Uterus (tissue), 4 donors: ENCODE measurements around the gene HUS1B. TPM values are rescaled to one million over a fixed set of nuclear protein-coding genes. Genes with fewer than 3 reads are reported as not detected.

Source experiments
- DNase-seq, 2 donors: peaks; one replicate each; pipeline ENCODE4 v3.0.0-alpha.2; 2019 to 2020
- H3K27ac ChIP-seq, 2 donors: fragments of 200-600 bp; sonication (generic); 1 replicate in 1 of 2; 2 replicates in 1 of 2; pipeline ENCODE4 v1.5.1; 2016 to 2018
- H3K27me3 ChIP-seq, 2 donors: fragments of 200-600 bp; sonication (generic); one replicate each; pipeline ENCODE4 v1.5.1; 2018 to 2019; ENCODE audit warnings: control low read depth in 1 of 2
- H3K36me3 ChIP-seq, 2 donors: fragments of 200-600 bp; sonication (generic); one replicate each; pipeline ENCODE4 v1.5.1; 2019; ENCODE audit warnings: control low read depth in 1 of 2
- H3K4me1 ChIP-seq, 2 donors: fragments of 200-600 bp; sonication (generic); one replicate each; pipeline ENCODE4 v1.5.1; 2018 to 2019; ENCODE audit warnings: control low read depth in 1 of 2
- H3K4me3 ChIP-seq, 2 donors: fragments of 200-600 bp; sonication (generic); 1 replicate in 1 of 2; 2 replicates in 1 of 2; pipeline ENCODE4 v1.5.1; 2018 to 2019; ENCODE audit warnings: mild to moderate bottlenecking in 1 of 2
- H3K9me3 ChIP-seq, 2 donors: fragments of 200-600 bp; sonication (generic); one replicate each; pipeline ENCODE4 v1.5.1; 2019; ENCODE audit warnings: control low read depth in 1 of 2
- POLR2A ChIP-seq, 2 donors: fragments of 450-650 bp; IDR thresholded peaks; one replicate each; pipeline ENCODE4 v1.6.1; 2016; ENCODE audit warnings: antibody characterized with exemption in 2 of 2, mild to moderate bottlenecking in 1 of 2, moderate library complexity in 1 of 2
- intact Hi-C: fragments of 100-400 bp; cut with DNase I; formaldehyde crosslinking; loops from one replicate; pipeline ENCODE4 v1.15.1; 2023; ENCODE audit warnings: low total_unique reads
- total RNA-seq, 4 donors: library from RNA; depleted of rRNA in 3 of 4; stranded (reverse); fragments of >200 nt in 3 of 4; gene quantifications; one replicate each; pipeline versions ENCODE4 v1.1.0 to v1.2.4, GENCODE V29; 2014 to 2023
- TF ChIP-seq, protein P1 (sequence below), 4 experiments: fragments of 200-600 bp in 2 of 4; fragments of 450-650 bp in 2 of 4; sonication (generic) in 2 of 4; IDR thresholded peaks; one replicate each; pipeline ENCODE4 v1.5.1; 2016 to 2019; ENCODE audit warnings: antibody characterized with exemption in 4 of 4, mild to moderate bottlenecking in 2 of 4, moderate library complexity in 1 of 4
- donor health status: DM: yes; HTN: yes; CAD: no.

HUS1B gene
- total RNA-seq, 4 donors from 2014 or later = 1.5 to 2.8 (median 2.8) TPM; not detected in 1

DNA sequence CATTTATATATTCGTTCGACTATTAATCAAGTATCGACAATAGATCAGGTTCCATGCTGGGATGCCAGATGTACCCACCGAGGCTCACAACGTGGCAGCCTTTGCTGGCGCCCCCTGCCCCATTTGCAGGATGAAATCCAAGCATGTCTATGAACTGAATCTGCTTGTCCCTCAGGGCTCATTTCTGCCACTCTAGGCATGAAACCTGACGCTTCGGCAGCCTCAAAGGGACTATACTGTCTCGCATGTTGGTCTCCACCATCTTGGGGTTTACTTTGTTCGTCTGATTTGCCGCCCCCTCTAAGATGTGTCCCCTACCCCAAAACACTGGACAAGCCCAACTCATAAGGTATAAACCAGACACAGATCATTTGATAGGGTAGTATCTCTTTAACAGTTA, 36.7 kb downstream of the HUS1B start:
- no peak overlapping the region for H3K4me3 ChIP-seq
- TF ChIP-seq, protein P1, sequence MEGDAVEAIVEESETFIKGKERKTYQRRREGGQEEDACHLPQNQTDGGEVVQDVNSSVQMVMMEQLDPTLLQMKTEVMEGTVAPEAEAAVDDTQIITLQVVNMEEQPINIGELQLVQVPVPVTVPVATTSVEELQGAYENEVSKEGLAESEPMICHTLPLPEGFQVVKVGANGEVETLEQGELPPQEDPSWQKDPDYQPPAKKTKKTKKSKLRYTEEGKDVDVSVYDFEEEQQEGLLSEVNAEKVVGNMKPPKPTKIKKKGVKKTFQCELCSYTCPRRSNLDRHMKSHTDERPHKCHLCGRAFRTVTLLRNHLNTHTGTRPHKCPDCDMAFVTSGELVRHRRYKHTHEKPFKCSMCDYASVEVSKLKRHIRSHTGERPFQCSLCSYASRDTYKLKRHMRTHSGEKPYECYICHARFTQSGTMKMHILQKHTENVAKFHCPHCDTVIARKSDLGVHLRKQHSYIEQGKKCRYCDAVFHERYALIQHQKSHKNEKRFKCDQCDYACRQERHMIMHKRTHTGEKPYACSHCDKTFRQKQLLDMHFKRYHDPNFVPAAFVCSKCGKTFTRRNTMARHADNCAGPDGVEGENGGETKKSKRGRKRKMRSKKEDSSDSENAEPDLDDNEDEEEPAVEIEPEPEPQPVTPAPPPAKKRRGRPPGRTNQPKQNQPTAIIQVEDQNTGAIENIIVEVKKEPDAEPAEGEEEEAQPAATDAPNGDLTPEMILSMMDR (IDR thresholded peaks at IDR 0.05) = no peak
- TF ChIP-seq POLR2A (IDR thresholded peaks at IDR 0.05) = no peak
- H3K9me3 ChIP-seq = no peaks in the 10 kb centered on the region
- no peaks in the 10 kb centered on the region for H3K36me3 ChIP-seq
- no peaks in the 10 kb centered on the region for H3K27me3 ChIP-seq
- intact Hi-C loops = no loop called here
- no peak overlapping the region for H3K27ac ChIP-seq
- DNase-seq = no peak
- H3K4me1 ChIP-seq = no peaks in the 10 kb centered on the region

DNA sequence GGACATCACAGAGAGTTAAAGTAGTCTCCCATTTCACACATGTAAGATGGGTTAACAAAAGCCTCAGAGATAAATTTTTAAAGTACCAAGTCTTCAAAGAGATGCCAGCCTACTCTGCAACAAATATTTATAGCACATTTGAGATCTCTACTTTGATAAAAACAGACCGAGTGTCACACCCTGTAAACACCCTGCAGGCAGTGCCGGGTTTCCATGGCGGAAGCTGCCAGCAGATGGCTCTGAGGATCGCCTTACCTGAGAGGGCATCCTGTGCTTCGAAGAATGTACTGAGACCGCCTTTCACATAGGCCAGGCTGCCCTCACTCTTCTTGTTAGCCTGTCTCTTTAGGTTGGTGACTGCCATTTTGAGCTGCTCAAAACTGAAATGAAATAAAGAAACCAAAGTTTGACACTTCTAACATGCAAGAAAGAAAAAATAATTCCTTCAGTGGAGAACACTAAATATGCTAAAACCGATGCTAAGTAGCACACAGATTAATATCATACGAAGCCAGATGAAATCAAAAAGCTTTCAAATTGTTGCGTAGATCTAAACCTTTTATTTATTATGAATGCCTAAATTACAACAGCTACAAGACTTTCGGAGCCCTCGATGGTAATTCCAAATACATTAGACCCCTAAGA, 39.3 kb downstream of the HUS1B start:
- Histone ChIP-seq H3K27ac (no peak overlapping the region), H3K36me3 (no peaks in the 10 kb centered on the region), H3K27me3 (no peaks in the 10 kb centered on the region), H3K9me3 (no peaks in the 10 kb centered on the region), H3K4me1 (no peaks in the 10 kb centered on the region), H3K4me3 (no peak overlapping the region)
- DNase-seq = no peak
- intact Hi-C loops = no loop called here
- no peak for TF ChIP-seq POLR2A (IDR thresholded peaks at IDR 0.05)
- TF ChIP-seq, protein P1 (IDR thresholded peaks at IDR 0.05) = no peak

DNA sequence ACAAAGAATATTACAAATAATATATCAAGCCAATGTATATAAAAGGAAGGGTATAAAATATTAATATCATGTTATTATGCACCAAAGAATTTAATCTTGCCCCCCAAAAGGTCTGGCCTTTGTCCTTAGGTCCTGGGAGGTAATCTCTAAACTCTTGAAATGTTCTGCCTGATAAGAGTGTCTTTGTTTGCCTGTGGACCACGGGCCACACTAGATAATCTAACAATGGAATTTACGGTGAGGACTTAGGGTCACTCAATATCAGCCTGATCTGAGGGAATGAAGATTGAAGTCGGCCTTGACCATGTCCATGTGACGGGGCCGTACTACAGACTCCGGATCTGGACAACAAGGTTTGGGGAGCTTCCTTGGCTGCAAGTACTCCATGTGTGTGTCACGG, 42.9 kb downstream of the HUS1B start:
- intact Hi-C loops = no loop called here
- no peak overlapping the region for H3K27ac ChIP-seq
- no peaks in the 10 kb centered on the region for H3K36me3 ChIP-seq

DNA sequence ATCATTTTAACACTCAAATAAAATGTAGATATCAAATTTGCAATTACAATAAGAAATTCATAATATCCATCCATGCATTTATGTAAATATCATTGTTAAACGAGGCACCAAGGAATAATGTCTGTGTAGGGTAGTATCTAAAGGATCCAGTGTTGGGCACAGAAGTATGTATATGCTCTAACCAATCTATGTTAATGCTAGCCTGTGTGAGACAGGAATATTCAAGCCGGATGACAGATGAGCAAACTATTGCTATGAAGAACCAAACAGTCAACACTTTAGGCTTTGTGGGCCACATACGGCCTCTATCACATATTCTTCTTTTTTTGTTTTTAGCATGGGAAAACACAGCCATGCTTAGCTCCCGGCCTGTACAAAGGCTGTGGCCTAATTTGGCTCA, 45.0 kb downstream of the HUS1B start:
- no peaks in the 10 kb centered on the region for H3K4me1 ChIP-seq
- no peak overlapping the region for H3K4me3 ChIP-seq
- no peak for DNase-seq
- H3K9me3 ChIP-seq = no peaks in the 10 kb centered on the region
- TF ChIP-seq, protein P1 (IDR thresholded peaks at IDR 0.05) = no peak
- TF ChIP-seq POLR2A (IDR thresholded peaks at IDR 0.05) = no peak
- H3K27ac ChIP-seq = no peak overlapping the region
- no peaks in the 10 kb centered on the region for H3K27me3 ChIP-seq
- intact Hi-C loops = no loop called here
- H3K36me3 ChIP-seq = no peaks in the 10 kb centered on the region

More for the DNA sequence above, 42.9 kb downstream of the HUS1B start:
- no peak for TF ChIP-seq POLR2A (IDR thresholded peaks at IDR 0.05)
- TF ChIP-seq, protein P1 (IDR thresholded peaks at IDR 0.05) = no peak
- DNase-seq = no peak
- Histone ChIP-seq H3K9me3 (no peaks in the 10 kb centered on the region), H3K27me3 (no peaks in the 10 kb centered on the region), H3K4me3 (no peak overlapping the region), H3K4me1 (no peaks in the 10 kb centered on the region)

DNA sequence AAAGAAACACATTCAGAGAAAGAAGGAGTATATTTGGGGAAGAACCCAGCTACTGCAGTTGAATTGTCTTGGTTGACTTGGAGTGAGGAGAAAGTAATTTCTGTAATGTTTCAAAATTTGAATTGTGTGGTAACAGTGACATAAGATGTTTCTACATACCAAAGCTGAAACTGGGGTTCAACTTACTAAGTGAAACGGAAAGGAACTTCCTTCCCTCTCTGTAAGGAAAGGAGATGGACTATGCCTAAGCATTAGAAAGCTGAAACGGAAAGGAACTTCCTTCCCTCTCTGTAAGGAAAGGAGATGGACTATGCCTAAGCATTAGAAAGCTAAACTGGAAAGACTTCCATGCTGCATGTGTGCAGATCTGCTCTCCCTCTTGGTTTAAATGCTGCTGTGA, 46.0 kb downstream of the HUS1B start:
- Histone ChIP-seq H3K4me1 (no peaks in the 10 kb centered on the region), H3K27ac (no peak overlapping the region), H3K9me3 (no peaks in the 10 kb centered on the region), H3K36me3 (no peaks in the 10 kb centered on the region), H3K4me3 (no peak overlapping the region), H3K27me3 (no peaks in the 10 kb centered on the region)
- TF ChIP-seq, protein P1 (IDR thresholded peaks at IDR 0.05) = no peak
- TF ChIP-seq POLR2A (IDR thresholded peaks at IDR 0.05) = no peak
- no peak for DNase-seq
- intact Hi-C loops = no loop called here
